ENCODE data around the gene TMEM98.

Gene TMEM98

GRCh38 chr17:32993977-32994376 lies 66.0 kb downstream of the TMEM98 start:
- TF ChIP-seq ZBTB7A (IDR thresholded peaks at IDR 0.05; ENCODE audit: low read depth) (no peak), TCF12 (IDR thresholded peaks at IDR 0.05; ENCODE audit: low read depth) (no peak), REST (IDR thresholded peaks at IDR 0.05; ENCODE audit: low read depth) (no peak), RAD21 (IDR thresholded peaks at IDR 0.05; ENCODE audit: low read depth) (no peak), EP300 (IDR thresholded peaks at IDR 0.05; ENCODE audit: borderline replicate concordance) (no peak), TEAD4 (IDR thresholded peaks at IDR 0.05) (no peak), MAX (IDR thresholded peaks at IDR 0.05) (no peak), EGR1 (IDR thresholded peaks at IDR 0.05) (no peak), TAF1 (IDR thresholded peaks at IDR 0.05; ENCODE audit: low read depth) (no peak), CREB1 (IDR thresholded peaks at IDR 0.05; ENCODE audit: low read depth) (no peak), USF1 (IDR thresholded peaks at IDR 0.05) (no peak), CEBPB (IDR thresholded peaks at IDR 0.05) (no peak), YY1 (IDR thresholded peaks at IDR 0.05; ENCODE audit: low read depth) (no peak), NFIC (IDR thresholded peaks at IDR 0.05) (no peak), FOXM1 (IDR thresholded peaks at IDR 0.05; ENCODE audit: borderline replicate concordance, low read depth) (no peak)
